Ishikawa (cell line): ENCODE results near the gene CT45A10.

Experiments used
- CEBPB ChIP-seq: IDR thresholded peaks from 2 replicates; pipeline ENCODE4 v1.6.1; 2012
- CREB1 ChIP-seq: IDR thresholded peaks from 2 replicates; pipeline ENCODE4 v1.6.1; 2012; ENCODE audit warnings: low read depth
- MAX ChIP-seq: IDR thresholded peaks from 2 replicates; pipeline ENCODE4 v1.6.1; 2012
- NFIC ChIP-seq: IDR thresholded peaks from 2 replicates; pipeline ENCODE4 v1.6.1; 2012
- RAD21 ChIP-seq: IDR thresholded peaks from 2 replicates; pipeline ENCODE4 v1.6.1; 2012; ENCODE audit warnings: low read depth
- REST ChIP-seq: IDR thresholded peaks from 2 replicates; pipeline ENCODE4 v1.6.1; 2012; ENCODE audit warnings: low read depth, mild to moderate bottlenecking
- TAF1 ChIP-seq: IDR thresholded peaks from 2 replicates; pipeline ENCODE4 v1.6.1; 2012; ENCODE audit warnings: low read depth, mild to moderate bottlenecking
- TCF12 ChIP-seq: IDR thresholded peaks from 2 replicates; pipeline ENCODE4 v1.6.1; 2012; ENCODE audit warnings: low read depth
- YY1 ChIP-seq: IDR thresholded peaks from 2 replicates; pipeline ENCODE4 v1.6.1; 2012; ENCODE audit warnings: low read depth

GRCh38 chrX:135923353-135923752, 30.1 kb upstream of the CT45A10 start:
- TF ChIP-seq NFIC (no peak), CEBPB (no peak), MAX (no peak), TCF12 (no peak), REST (no peak), RAD21 (0 out of 2 replicates have a peak, but pooled peaks have one; percentile 24), YY1 (no peak), CREB1 (no peak), TAF1 (no peak)
